HK-2 (cell line): Measurements from ENCODE around the gene CFAP69.
"Not testable (repeated sequence)": the region's sequence is repeated elsewhere in the genome, so short reads cannot be mapped to it uniquely, and the experiment has no call there.

Experiments
- DNase-seq: peaks from one replicate; pipeline ENCODE4 v3.0.0-alpha.2; 2018; ENCODE audit not compliant: unreplicated experiment

CFAP69 gene

GRCh38 chr7:90270431-90271178 lies 25.6 kb downstream of the CFAP69 start:
- DNase-seq: no peak

GRCh38 chr7:90271753-90272152 lies 26.8 kb downstream of the CFAP69 start:
- no peak for DNase-seq

DNA sequence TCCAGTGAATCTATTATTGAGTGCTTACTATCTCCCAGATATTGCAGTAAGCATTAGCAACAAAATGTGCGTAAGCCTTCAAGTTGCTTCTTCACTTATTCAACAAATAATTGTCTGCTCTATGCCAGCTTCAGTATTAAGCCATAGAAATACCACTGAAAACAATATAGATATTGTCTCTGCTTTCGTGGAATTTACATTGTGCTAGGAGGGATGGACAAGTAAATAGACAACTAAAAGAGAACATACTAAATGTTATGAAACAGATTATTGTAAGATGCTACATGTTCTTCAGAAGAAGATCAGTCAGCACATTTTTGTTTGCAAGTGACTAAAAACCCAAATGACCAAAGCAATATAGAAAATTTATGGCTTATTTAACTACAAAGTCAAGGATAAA lies 27.3 kb downstream of the CFAP69 start:
- DNase-seq: no peak

GRCh38 chr7:90274161-90274560 lies 29.2 kb downstream of the CFAP69 start:
- DNase-seq: no peak

DNA sequence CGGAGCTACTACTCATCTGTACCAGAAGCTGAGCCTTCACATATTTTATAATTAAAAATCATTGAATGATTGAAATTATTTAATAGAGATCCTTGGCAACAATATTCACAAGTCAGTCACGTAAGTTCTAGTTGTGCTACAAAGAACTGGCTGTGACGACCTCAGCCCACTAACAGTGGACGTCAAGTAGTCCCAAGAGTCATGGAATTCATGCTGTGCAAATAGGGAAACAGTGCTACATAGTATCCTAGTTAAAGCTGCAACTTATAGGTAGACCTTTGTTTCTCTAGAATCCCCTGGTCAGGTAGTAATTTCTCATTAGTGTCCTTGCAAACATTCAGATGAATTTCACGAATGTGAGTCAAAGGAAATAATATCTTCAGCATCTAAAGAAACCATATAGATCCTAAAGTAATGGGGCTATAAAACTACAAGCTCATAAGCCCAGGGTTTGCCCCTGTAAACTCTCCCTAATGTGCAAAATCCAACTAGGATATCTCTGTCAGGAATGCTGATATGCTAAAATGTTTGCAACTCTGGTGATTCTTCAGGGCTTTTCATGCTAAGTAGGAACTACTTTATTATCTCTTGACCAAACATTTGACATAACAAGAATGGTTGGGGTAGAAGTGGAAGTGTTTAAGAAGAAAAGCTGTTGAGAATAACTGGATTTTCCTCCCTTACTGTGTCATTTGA lies 31.2 kb downstream of the CFAP69 start:
- no peak for DNase-seq

- no peak for DNase-seq
Measured at GRCh38 chr7:90288154-90288553, 43.2 kb downstream of the CFAP69 start.

- DNase-seq: no peak
Measured at GRCh38 chr7:90290244-90291113, 45.5 kb downstream of the CFAP69 start.

GRCh38 chr7:90298145-90299038 lies 53.4 kb downstream of the CFAP69 start:
- DNase-seq: no peak

GRCh38 chr7:90303241-90303640 lies 58.3 kb downstream of the CFAP69 start:
- no peak for DNase-seq

DNA sequence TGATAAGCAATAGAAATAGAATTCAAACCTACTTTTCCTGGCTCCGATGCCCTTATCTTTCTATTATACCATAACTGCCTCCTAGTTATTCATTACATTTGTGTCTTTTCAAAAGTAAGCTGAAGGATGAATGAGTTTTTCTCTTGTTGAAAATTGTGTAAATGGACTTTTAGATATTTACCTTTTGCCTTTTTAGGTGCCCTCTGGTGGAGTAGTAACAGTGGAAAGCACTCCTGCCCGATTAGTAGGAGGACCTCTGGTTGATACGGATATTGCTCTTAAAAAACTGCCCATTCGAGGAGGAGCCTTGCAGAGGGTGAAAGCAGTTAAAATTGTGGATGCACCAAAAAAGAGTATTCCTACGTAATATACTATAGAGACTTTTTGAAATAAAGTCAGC lies 64.9 kb downstream of the CFAP69 start:
- DNase-seq: no peak

- DNase-seq: no peak
Measured at GRCh38 chr7:90311175-90311574, 66.2 kb downstream of the CFAP69 start.

- DNase-seq: no peak
Measured at GRCh38 chr7:90312745-90313144, 67.8 kb downstream of the CFAP69 start.

DNA sequence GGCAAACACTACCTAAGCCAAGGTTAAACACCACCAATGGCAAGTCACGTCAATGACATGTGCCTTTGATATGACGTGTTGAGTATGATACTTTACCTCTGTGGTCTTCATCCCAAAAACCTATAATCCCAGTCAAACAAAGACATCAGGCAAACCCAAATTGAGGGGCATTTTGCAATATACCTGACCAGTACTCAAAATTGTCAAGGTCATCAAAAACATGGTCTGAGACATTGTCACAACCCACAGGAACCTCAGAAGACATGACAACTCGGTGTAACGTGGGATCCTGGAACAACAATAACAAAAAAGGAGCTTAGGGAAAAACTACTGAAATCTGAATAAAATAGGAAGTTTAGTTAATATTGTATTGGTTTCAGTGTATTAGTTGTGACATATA lies 68.9 kb downstream of the CFAP69 start:
- no peak for DNase-seq

- DNase-seq: no peak
Measured at GRCh38 chr7:90320014-90320413, 75.0 kb downstream of the CFAP69 start.

DNA sequence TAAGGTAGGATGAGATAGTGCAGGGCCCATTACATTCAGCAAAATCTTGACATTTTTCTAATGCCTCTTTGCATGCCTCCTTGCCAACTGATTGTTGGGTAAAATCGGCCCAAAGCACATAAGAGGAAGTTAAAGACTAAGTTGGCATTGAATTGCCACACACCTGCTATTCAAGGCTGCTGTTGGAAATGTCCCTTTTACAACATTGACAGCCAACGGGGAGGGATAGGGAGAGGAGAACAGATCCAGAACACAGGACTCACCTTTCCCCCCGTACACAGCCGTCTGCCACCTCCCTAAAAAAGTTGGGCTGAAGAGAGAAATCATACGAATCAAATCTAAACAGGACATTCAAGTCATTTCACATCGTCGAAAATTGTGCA lies 75.4 kb downstream of the CFAP69 start:
- DNase-seq: no peak

DNA sequence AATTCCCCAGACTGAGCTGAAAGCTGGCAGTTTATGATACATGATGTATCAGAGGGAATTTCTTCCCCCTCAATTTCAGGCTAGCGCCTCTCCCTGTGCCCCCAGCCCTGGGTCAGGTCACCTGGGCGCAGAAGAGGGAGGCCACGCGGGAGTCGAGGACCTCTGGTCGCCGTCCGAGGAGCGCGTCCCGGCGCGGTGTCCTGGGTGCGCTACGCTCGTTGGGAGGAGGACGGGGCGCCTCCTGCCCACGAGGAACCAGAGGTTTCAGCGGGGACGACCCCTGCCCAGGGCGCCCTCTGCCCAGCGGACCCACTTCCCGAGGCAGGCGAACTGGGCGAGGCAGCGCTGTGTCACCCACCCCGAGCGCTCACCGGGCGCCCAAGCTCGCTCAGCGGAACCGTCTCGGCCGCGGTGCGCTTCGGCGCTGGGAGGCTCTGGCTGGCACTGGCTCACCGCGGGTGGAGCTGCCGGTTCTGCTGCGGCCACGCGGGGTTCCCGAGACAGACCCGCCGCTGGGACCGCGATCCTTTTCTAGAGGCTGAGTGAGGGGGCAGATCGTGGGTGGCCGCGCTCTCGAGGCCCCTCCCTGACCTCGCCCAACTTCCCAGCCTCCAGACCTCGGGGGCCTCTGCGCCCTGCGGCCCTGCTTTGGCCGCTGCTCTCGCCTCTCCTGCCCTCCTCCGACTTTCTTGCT lies 76.0 kb downstream of the CFAP69 start, which contains the start of gene FAM237B:
FAM237B (minus strand) TSS at position 504 of the 694 bp plus-strand sequence. CDS start 1,556 bp downstream, outside the sequence.
- DNase-seq: no peak

DNA sequence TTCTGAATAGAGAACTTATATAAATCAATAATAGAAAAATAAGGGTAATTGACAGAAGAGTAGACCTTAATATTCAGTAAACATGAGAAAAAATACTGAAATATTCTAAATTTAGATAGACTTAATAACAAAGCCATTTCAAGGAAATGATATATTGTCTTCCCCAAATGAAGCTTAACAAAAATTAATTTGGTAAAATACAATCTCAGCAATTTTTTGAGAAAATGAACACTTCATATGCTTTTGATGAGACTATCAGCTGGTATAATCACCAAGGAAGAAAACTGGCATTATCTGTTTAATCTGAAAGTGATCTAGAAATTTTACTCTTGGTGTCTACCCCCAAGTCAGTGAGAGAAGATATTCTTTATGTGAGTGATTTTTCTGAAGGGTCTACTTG lies 77.9 kb downstream of the CFAP69 start:
- DNase-seq: no peak

DNA sequence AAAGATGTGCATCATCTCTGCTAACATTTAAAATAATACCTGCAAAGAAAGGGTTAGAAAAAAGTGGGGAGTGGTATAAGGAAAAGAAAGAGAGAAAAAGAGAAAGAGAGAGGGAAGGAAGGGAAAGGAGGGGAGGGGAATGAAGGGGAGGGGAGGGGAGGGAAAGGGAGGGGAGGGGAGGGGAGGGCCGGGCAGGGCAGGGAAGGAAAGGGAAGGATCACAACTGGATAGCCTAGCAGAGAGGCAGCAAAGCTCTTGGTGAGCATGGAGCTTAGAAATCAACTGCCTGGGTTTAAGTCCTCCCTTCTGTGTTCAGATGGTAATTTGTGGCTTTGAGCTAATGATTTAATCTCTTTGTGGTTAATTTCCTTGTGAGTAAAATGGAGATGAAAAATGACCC lies 81.5 kb downstream of the CFAP69 start:
- no peak for DNase-seq

DNA sequence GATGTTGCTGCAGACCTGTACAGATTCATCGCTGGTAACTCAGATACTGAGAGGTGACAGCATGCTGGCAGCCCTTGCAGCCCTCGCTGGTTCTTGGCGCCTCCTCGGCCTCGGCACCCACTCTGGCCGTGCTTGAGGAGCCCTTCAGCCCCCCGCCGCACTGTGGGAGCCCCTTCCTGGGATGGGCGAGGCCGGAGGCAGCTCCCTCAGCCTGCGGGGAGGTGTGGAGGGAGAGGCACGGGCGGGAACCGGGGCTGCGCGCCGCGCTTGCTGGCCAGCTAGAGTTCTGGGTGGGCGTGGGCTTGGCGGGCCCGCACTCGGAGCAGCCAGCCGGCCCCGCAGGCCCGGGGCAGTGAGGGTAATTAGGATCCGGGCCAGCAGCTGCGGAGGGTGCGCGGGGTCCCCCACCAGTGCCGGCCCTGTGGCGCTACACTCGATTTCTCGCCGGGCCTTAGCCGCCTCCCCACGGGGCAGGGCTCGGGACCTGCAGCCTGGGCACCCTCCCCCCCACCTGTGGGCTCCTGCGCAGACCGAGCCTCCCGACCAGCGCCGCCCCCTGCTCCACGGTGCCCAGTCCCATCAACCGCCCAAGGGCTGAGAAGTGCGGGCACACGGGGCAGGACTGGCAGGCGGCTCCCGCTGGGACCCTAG lies 89.3 kb downstream of the CFAP69 start:
- no peak for DNase-seq

DNA sequence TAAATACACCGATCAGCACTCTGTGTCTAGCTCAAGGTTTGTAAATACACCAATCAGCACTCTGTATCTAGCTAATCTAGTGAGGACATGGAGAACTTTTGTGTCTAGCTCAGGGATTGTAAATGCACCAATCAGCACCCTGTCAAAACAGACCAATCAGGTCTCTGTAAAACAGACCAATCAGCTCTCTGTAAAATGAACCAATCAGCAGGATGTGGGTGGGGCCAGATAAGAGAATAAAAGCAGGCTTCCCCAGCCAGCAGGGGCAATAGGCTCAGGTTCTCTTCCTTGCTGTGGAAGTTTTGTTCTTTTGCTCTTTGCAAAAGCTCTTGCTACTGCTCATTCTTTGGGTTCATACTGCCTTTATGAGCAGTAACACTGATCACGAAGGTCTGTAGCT lies 90.0 kb downstream of the CFAP69 start:
- not testable (repeated sequence) for DNase-seq
